T-helper 9 cell (primary cell): Measurements from ENCODE around the gene PIGS.
"Not testable (repeated sequence)": the region's sequence is repeated elsewhere in the genome, so short reads cannot be mapped to it uniquely, and the experiment has no call there.

Experiments used
- DNase-seq: peaks from one replicate; pipeline ENCODE4 v3.0.0-alpha.2; 2020

Gene PIGS

GRCh38 chr17:28528327-28529012, 42.9 kb downstream of the PIGS start:
- DNase-seq, result no peak

- no peak for DNase-seq
Observed at GRCh38 chr17:28527859-28528258, 43.5 kb downstream of the PIGS start.

GRCh38 chr17:28527181-28527681, 44.1 kb downstream of the PIGS start:
- DNase-seq, result no peak

GRCh38 chr17:28526381-28526780, 44.9 kb downstream of the PIGS start:
- no peak for DNase-seq

GRCh38 chr17:28524476-28525424, 46.6 kb downstream of the PIGS start:
- DNase-seq, result no peak

- DNase-seq, result no peak
Observed at GRCh38 chr17:28523876-28524275, 47.4 kb downstream of the PIGS start.

- no peak for DNase-seq
Observed at GRCh38 chr17:28523186-28523585, 48.1 kb downstream of the PIGS start.

- not testable (repeated sequence) for DNase-seq
Observed at GRCh38 chr17:28522281-28522680, 49.0 kb downstream of the PIGS start.

- no peak for DNase-seq
Observed at GRCh38 chr17:28521311-28522085, 49.8 kb downstream of the PIGS start.

- no peak for DNase-seq
Observed at GRCh38 chr17:28520687-28521086, 50.6 kb downstream of the PIGS start.

GRCh38 chr17:28519236-28519635, 52.1 kb downstream of the PIGS start:
- DNase-seq, result no peak

GRCh38 chr17:28518578-28518977, 52.7 kb downstream of the PIGS start:
- no peak for DNase-seq

- no peak for DNase-seq
Observed at GRCh38 chr17:28518132-28518531, 53.2 kb downstream of the PIGS start.

- no peak for DNase-seq
Observed at GRCh38 chr17:28515518-28515917, 55.8 kb downstream of the PIGS start.

- DNase-seq, result no peak
Observed at GRCh38 chr17:28514561-28515002, 56.7 kb downstream of the PIGS start.

GRCh38 chr17:28513476-28513875, 57.8 kb downstream of the PIGS start:
- no peak for DNase-seq

GRCh38 chr17:28511858-28512461, 59.4 kb downstream of the PIGS start:
- no peak for DNase-seq

GRCh38 chr17:28509789-28510188, 61.5 kb downstream of the PIGS start:
- no peak for DNase-seq

- no peak for DNase-seq
Observed at GRCh38 chr17:28508211-28508724, 63.1 kb downstream of the PIGS start.

- no peak for DNase-seq
Observed at GRCh38 chr17:28507567-28508203, 63.6 kb downstream of the PIGS start.

- no peak for DNase-seq
Observed at GRCh38 chr17:28506763-28507487, 64.4 kb downstream of the PIGS start.
